ENCODE results near the gene ERC1.
"Not testable (repeated sequence)": the region's sequence is repeated elsewhere in the genome, so short reads cannot be mapped to it uniquely, and the experiment has no call there.

ERC1 gene

GRCh38 chr12:1022032-1022970 is 31.3 kb downstream of the ERC1 start:
- no peak for DNase-seq (ENCODE audit: low read depth, low spot score)

GRCh38 chr12:1030779-1031178 is 39.8 kb downstream of the ERC1 start:
- DNase-seq (ENCODE audit: low read depth, low spot score) = no peak

- DNase-seq (ENCODE audit: low read depth, low spot score) = no peak
These were observed 43.2 kb downstream of the ERC1 start for GRCh38 chr12:1034243-1034642.

GRCh38 chr12:1034751-1035457 is 43.9 kb downstream of the ERC1 start:
- no peak for DNase-seq (ENCODE audit: low read depth, low spot score)

GRCh38 chr12:1041478-1041877 is 50.5 kb downstream of the ERC1 start:
- DNase-seq (ENCODE audit: low read depth, low spot score) = no peak

- no peak for DNase-seq (ENCODE audit: low read depth, low spot score)
These were observed 53.2 kb downstream of the ERC1 start for GRCh38 chr12:1044199-1044598.

GRCh38 chr12:1044696-1045095 is 53.7 kb downstream of the ERC1 start:
- no peak for DNase-seq (ENCODE audit: low read depth, low spot score)

GRCh38 chr12:1046727-1047126 is 55.7 kb downstream of the ERC1 start:
- no peak for DNase-seq (ENCODE audit: low read depth, low spot score)

GRCh38 chr12:1047898-1048660 is 57.1 kb downstream of the ERC1 start:
- DNase-seq (ENCODE audit: low read depth, low spot score) = no peak

GRCh38 chr12:1050059-1050707 is 59.2 kb downstream of the ERC1 start:
- no peak for DNase-seq (ENCODE audit: low read depth, low spot score)

GRCh38 chr12:1051672-1052071 is 60.6 kb downstream of the ERC1 start:
- DNase-seq (ENCODE audit: low read depth, low spot score) = not testable (repeated sequence)

GRCh38 chr12:1053690-1054089 is 62.7 kb downstream of the ERC1 start:
- DNase-seq (ENCODE audit: low read depth, low spot score) = no peak

GRCh38 chr12:1054117-1054870 is 63.3 kb downstream of the ERC1 start:
- no peak for DNase-seq (ENCODE audit: low read depth, low spot score)

- DNase-seq (ENCODE audit: low read depth, low spot score) = no peak
These were observed 65.4 kb downstream of the ERC1 start for GRCh38 chr12:1056390-1056789.

GRCh38 chr12:1058423-1058822 is 67.4 kb downstream of the ERC1 start:
- DNase-seq (ENCODE audit: low read depth, low spot score) = no peak

- DNase-seq (ENCODE audit: low read depth, low spot score) = no peak
These were observed 68.1 kb downstream of the ERC1 start for GRCh38 chr12:1059162-1059561.

- DNase-seq (ENCODE audit: low read depth, low spot score) = no peak
These were observed 72.8 kb downstream of the ERC1 start for GRCh38 chr12:1063852-1064251.

GRCh38 chr12:1064317-1064716 is 73.3 kb downstream of the ERC1 start:
- DNase-seq (ENCODE audit: low read depth, low spot score) = no peak

GRCh38 chr12:1065629-1066028 is 74.6 kb downstream of the ERC1 start:
- DNase-seq (ENCODE audit: low read depth, low spot score) = no peak

- DNase-seq (ENCODE audit: low read depth, low spot score) = no peak
These were observed 78.8 kb downstream of the ERC1 start for GRCh38 chr12:1069846-1070245.

- DNase-seq (ENCODE audit: low read depth, low spot score) = no peak
These were observed 80.2 kb downstream of the ERC1 start for GRCh38 chr12:1071182-1071581.
